ACC112 (cell line): ENCODE results near the gene RGS3.

Source experiments
- H2AFZ ChIP-seq: fragments of 200-600 bp; sonication (generic); one replicate; pipeline ENCODE4 v1.6.0; 2017; ENCODE audit warnings: antibody characterized with exemption, low read length; ENCODE audit not compliant: unreplicated experiment
- H3K27ac ChIP-seq: fragments of 200-600 bp; sonication (generic); 2 replicates; pipeline ENCODE4 v1.5.1; 2014; ENCODE audit warnings: low read depth, mild to moderate bottlenecking, antibody characterized with exemption, low read length, moderate library complexity
- H3K27me3 ChIP-seq: fragments of 200-600 bp; sonication (generic); 2 replicates; pipeline ENCODE4 v1.6.1; 2014; ENCODE audit warnings: mild to moderate bottlenecking, antibody characterized with exemption, low read length, moderate library complexity, mixed read lengths; ENCODE audit not compliant: insufficient read depth
- H3K36me3 ChIP-seq: fragments of 200-600 bp; sonication (generic); 2 replicates; pipeline ENCODE4 v1.6.1; 2016; ENCODE audit warnings: mild to moderate bottlenecking, antibody characterized with exemption, low read length, moderate library complexity, mixed read lengths; ENCODE audit not compliant: insufficient read depth
- H3K4me1 ChIP-seq: fragments of 200-600 bp; sonication (generic); one replicate; pipeline ENCODE4 v1.6.1; 2016; ENCODE audit warnings: low read length, mixed read lengths; ENCODE audit not compliant: insufficient read depth, unreplicated experiment, control insufficient read depth
- H3K4me3 ChIP-seq: fragments of 200-600 bp; sonication (generic); 2 replicates; pipeline ENCODE4 v1.5.1; 2014; ENCODE audit warnings: mild to moderate bottlenecking, low read depth, low read length
- H3K79me2 ChIP-seq: fragments of 200-600 bp; sonication (generic); one replicate; pipeline ENCODE4 v1.6.0; 2016; ENCODE audit warnings: low read length; ENCODE audit not compliant: control insufficient read depth, unreplicated experiment, insufficient read depth

Gene RGS3

GRCh38 chr9:113463418-113464285 is at the start of gene RGS3:
Gene RGS3, plus strand, starts transcription at chr9:113463727. Its CDS starts 76 bp downstream, at chr9:113463803.
- Histone ChIP-seq H3K27ac (no peak within 1 kb of the TSS), H2AFZ (no peak within 1 kb of the TSS), H3K4me3 (no peak within 1 kb of the TSS), H3K79me2 (no peaks in the 10 kb centered on the region), H3K36me3 (no peaks in the 10 kb centered on the region), H3K4me1 (no peaks in the 10 kb centered on the region), H3K27me3 (peaks cover 51% of the 10 kb centered on the region)

DNA sequence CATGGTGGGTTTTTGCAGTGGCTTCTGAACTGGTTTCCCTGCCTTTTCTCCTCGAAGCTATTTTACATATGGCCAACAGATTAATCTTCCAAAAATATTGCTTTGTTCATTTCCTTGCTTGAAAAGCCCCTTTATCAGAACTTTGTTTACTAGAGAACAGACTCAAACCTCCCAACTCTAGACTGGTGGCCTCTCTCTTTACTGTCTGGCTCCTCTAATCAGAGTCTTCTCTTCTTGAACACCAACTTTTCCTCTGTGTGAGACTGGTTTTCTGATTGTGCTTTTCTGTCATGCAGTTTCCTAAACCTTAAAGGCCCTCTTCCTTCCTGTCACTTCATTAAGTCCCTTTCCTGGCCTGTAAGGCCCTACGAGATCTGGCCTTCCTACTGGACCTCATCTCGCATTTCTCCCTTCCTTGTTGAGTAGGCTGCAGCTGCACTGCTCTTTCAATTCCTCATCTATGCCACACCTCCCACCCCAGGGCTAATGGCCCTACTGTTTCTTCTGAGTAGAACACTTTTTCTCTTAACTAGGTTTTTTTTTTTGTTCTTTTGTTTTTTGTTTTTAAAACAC is 47.3 kb upstream of the RGS3 start:
- Histone ChIP-seq H3K27me3 (no peaks in the 10 kb centered on the region), H3K27ac (no peak overlapping the region), H3K4me1 (no peaks in the 10 kb centered on the region), H3K36me3 (no peaks in the 10 kb centered on the region), H3K4me3 (no peak overlapping the region), H2AFZ (no peak overlapping the region), H3K79me2 (no peaks in the 10 kb centered on the region)

DNA sequence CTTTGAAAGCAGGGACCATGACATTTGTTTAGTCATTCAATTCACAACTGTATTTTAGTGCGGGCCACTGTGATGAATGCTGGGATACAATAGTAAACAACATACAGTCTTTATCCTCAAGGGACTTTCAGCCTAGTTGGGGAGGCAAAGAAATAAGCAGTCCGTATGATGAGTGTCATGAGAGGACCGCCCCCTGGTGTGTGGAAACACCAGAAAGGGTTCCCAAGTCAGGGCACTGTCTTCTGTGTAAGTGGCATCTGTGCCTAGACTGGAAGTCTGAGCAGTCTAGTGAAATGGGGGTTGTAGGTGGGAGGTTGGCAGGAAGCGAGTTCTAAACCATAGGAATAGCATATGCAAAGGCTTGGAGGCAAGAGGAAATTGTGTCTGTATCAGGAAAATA is 46.2 kb upstream of the RGS3 start:
- no peaks in the 10 kb centered on the region for H3K27me3 ChIP-seq
- no peaks in the 10 kb centered on the region for H3K4me1 ChIP-seq
- no peaks in the 10 kb centered on the region for H3K36me3 ChIP-seq
- no peaks in the 10 kb centered on the region for H3K79me2 ChIP-seq
- no peak overlapping the region for H2AFZ ChIP-seq
- no peak overlapping the region for H3K27ac ChIP-seq
- H3K4me3 ChIP-seq = no peak overlapping the region

DNA sequence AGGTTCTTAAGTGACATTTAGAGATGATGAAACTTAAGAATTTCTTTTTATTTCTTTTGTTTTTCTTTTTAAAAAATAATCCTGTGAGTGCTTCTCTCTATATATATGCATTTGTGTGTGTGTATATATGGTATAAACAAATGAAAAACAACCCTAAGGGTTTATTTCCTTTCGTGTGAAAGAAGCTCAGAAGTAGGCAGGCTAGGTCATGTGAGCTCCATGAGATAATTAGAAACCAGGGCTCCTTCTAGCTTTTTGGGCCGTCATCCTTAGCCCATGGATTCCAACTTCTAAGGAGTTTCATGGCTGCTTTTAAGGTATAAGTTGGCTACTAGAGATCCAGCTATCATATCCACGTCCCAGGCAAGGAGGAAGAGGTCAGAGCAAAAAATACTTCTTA is 41.8 kb upstream of the RGS3 start:
- H3K27ac ChIP-seq = no peak overlapping the region
- H3K4me3 ChIP-seq = no peak overlapping the region
- H3K79me2 ChIP-seq = no peaks in the 10 kb centered on the region
- no peaks in the 10 kb centered on the region for H3K36me3 ChIP-seq
- no peaks in the 10 kb centered on the region for H3K4me1 ChIP-seq
- no peak overlapping the region for H2AFZ ChIP-seq
- no peaks in the 10 kb centered on the region; the same call in 1 of the 2 replicates for H3K27me3 ChIP-seq

DNA sequence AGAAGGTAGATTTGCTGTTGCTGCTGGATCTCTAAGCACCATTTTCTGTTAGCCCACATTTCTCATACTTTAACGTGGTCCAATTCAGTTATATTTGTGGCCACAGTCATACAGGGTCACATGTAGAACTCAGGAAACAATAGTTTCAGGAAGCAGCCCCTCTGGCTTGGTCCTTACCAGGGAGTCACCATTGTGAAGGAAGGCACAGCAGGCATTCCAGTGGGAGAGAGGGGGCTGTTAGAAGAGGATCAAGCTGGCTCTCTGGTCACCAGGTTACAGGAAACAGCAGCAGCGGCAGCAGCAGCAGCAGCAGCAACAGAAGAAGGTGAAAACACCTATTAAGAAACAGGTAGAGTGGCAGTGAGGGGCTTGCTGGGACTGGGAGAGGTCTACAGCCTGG is 38.5 kb upstream of the RGS3 start:
- Histone ChIP-seq H3K4me1 (no peaks in the 10 kb centered on the region), H3K36me3 (no peaks in the 10 kb centered on the region), H3K27ac (no peak overlapping the region), H3K4me3 (no peak overlapping the region), H2AFZ (no peak overlapping the region), H3K27me3 (no peaks in the 10 kb centered on the region; the same call in 1 of the 2 replicates), H3K79me2 (no peaks in the 10 kb centered on the region)

GRCh38 chr9:113426701-113427100 is 36.8 kb upstream of the RGS3 start:
- Histone ChIP-seq H3K4me3 (no peak overlapping the region), H3K36me3 (no peaks in the 10 kb centered on the region), H3K79me2 (no peaks in the 10 kb centered on the region), H2AFZ (no peak overlapping the region), H3K27ac (no peak overlapping the region), H3K4me1 (no peaks in the 10 kb centered on the region), H3K27me3 (no peaks in the 10 kb centered on the region; the same call in 1 of the 2 replicates)

DNA sequence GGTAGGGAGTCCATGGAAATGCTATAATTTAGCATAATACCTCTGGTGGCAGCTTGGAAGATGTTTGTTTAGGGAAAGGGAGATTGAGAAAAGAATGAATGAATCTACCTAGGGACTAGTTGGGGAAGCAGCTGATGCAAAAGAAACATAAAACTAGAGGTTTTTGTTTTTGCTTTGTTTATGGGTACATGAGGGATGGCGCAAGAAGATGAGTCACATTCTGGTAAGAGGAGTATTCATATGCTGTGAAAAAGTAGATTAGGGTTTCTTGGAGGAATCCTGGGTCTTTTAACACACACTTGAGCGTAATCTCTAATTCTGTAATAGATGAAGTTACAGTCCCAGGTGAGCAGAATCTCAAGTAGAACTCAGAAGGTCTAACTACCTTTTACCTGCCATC is 35.9 kb upstream of the RGS3 start:
- Histone ChIP-seq H3K27ac (peak overlapping the region; percentile 28), H3K4me1 (no peaks in the 10 kb centered on the region), H3K36me3 (no peaks in the 10 kb centered on the region), H3K27me3 (peaks cover under 1% of the 10 kb centered on the region; the same call in 1 of the 2 replicates), H3K4me3 (no peak overlapping the region), H2AFZ (no peak overlapping the region), H3K79me2 (no peaks in the 10 kb centered on the region)

DNA sequence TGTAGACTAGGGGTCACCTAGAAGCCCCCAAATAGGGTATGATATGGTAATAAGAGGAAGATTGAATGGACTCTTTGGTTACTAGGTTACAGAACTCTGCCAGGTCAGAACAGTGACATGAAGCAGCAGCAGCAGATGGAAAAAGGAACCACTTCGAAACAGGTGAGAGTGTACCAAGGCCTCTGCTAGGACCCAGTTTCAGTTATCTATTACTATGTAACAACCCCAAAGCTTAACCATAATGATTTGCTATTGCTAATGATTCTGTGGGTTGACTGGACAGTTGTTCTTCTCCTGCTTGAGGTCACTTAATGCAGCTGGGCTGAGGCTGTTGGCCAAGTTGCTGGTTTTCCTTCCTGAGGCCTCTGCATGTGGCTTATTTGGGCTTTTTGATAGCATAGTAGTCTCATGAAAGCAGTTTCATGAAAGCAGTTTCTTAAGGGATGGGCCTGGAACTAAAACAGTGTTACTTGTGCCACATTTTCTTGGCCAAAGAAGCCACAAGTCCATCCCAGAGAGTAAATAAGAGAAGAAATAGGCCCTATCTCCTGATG is 35.4 kb upstream of the RGS3 start:
- Histone ChIP-seq H3K27ac (no peak overlapping the region), H3K79me2 (no peaks in the 10 kb centered on the region), H3K36me3 (no peaks in the 10 kb centered on the region), H2AFZ (no peak overlapping the region), H3K27me3 (peaks cover 5% of the 10 kb centered on the region; the same call in 1 of the 2 replicates), H3K4me1 (no peaks in the 10 kb centered on the region), H3K4me3 (no peak overlapping the region)

DNA sequence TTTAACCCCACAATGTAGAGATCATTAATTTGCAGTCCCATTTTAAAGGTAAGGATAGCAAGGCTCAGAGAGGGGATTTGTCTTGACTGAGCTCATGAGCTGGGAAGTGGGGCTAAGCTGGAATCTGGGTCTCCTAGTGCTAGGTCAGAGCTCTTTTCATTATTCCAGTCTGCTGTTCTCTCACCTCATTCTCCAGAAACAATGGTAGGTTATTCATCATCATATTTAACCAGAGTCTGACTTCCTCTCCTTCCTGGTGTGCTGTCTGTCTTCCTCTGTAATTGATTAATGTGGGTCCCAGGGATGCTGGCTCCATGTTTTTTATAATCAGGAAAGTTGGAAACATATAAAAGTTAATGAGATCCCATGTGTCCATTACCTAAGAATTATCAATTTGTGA is 32.3 kb upstream of the RGS3 start:
- H3K4me1 ChIP-seq = no peaks in the 10 kb centered on the region
- H3K27me3 ChIP-seq = peaks cover 9% of the 10 kb centered on the region; the same call in 1 of the 2 replicates
- no peaks in the 10 kb centered on the region for H3K36me3 ChIP-seq
- H3K79me2 ChIP-seq = no peaks in the 10 kb centered on the region
- H2AFZ ChIP-seq = no peak overlapping the region
- H3K27ac ChIP-seq = no peak overlapping the region
- H3K4me3 ChIP-seq = no peak overlapping the region

GRCh38 chr9:113436728-113437515 is 26.6 kb upstream of the RGS3 start:
- H2AFZ ChIP-seq = no peak overlapping the region
- no peaks in the 10 kb centered on the region for H3K79me2 ChIP-seq
- no peak overlapping the region for H3K4me3 ChIP-seq

More at GRCh38 chr9:113436728-113437515, 26.6 kb upstream of the RGS3 start:
- Histone ChIP-seq H3K36me3 (no peaks in the 10 kb centered on the region), H3K27me3 (peaks cover 9% of the 10 kb centered on the region; the same call in 1 of the 2 replicates), H3K4me1 (no peaks in the 10 kb centered on the region), H3K27ac (no peak overlapping the region)
